Cerebellar cortex (tissue), 1 donor: ENCODE data around the gene PPIA.
"Not testable (repeated sequence)": the region's sequence is repeated elsewhere in the genome, so short reads cannot be mapped to it uniquely, and the experiment has no call there.

ENCODE experiments used
- DNase-seq: peaks from one replicate; pipeline ENCODE4 v3.0.0-alpha.2; 2015; ENCODE audit warnings: low spot score

The PPIA gene

GRCh38 chr7:44827567-44827966, 31.1 kb downstream of the PPIA start:
- no peak for DNase-seq

- no peak for DNase-seq
Measured at GRCh38 chr7:44838751-44839150, 42.3 kb downstream of the PPIA start.

- not testable (repeated sequence) for DNase-seq
Measured at GRCh38 chr7:44842675-44843074, 46.2 kb downstream of the PPIA start.

GRCh38 chr7:44843440-44843839, 47.0 kb downstream of the PPIA start:
- DNase-seq, result not testable (repeated sequence)

- no peak for DNase-seq
Measured at GRCh38 chr7:44845451-44845850, 49.0 kb downstream of the PPIA start.

- DNase-seq, result not testable (repeated sequence)
Measured at GRCh38 chr7:44846390-44846789, 49.9 kb downstream of the PPIA start.

GRCh38 chr7:44846816-44847508, 50.5 kb downstream of the PPIA start:
- DNase-seq, result peak; percentile 21

GRCh38 chr7:44847509-44847919, 51.0 kb downstream of the PPIA start:
- peak; percentile 80 for DNase-seq

- DNase-seq, result peak; percentile 100
Measured at GRCh38 chr7:44847920-44848634, 51.6 kb downstream of the PPIA start, which contains the start of gene H2AZ2. Gene H2AZ2 (minus strand): TSS chr7:44848087. CDS start chr7:44847971, 116 bp downstream.

- no peak for DNase-seq
Measured at GRCh38 chr7:44849259-44849884, 52.9 kb downstream of the PPIA start.

GRCh38 chr7:44849885-44850544, 53.5 kb downstream of the PPIA start:
- no peak for DNase-seq

GRCh38 chr7:44852590-44852989, 56.1 kb downstream of the PPIA start:
- DNase-seq, result no peak
